Measurements from ENCODE around the gene TTYH3. TPM values are rescaled to one million over a fixed set of nuclear protein-coding genes. Genes with fewer than 3 reads are reported as not detected.
A peak's percentile ranks its signal among the peaks of the same experiment; 100 is the strongest.

Gene TTYH3
- total and polyA plus RNA-seq, 5 donors: 8.1 to 25.0 (median 15.4) TPM

GRCh38 chr7:2621061-2621828, 10.5 kb upstream of the TTYH3 start:
- peak; percentile 62 to 73 for ATAC-seq

GRCh38 chr7:2621948-2622640, 9.7 kb upstream of the TTYH3 start:
- WGBS: 37% methylated on average over 12 of the region's 12 CpGs
- Histone ChIP-seq H3K27me3 (ENCODE audit: control insufficient read depth, insufficient read depth) (no peaks in the 10 kb centered on the region), H3K27ac (ENCODE audit: low read length) (no peak overlapping the region), H3K9me3 (ENCODE audit: control insufficient read depth, low read length) (no peaks in the 10 kb centered on the region), H3K4me1 (ENCODE audit: control insufficient read depth, insufficient read depth, low read length) (peaks cover 3% of the 10 kb centered on the region), H3K4me3 (ENCODE audit: low read length) (no peak overlapping the region)
- no peak for ATAC-seq
- peak; percentile 44 to 86 (median 79) for DNase-seq
- intact Hi-C loops (cut with DNase I): no loop called here

More at GRCh38 chr7:2621061-2621828, 10.5 kb upstream of the TTYH3 start:
- intact Hi-C loops (cut with DNase I): no loop called here
- Histone ChIP-seq H3K4me3 (ENCODE audit: low read length) (no peak overlapping the region), H3K27ac (ENCODE audit: low read length) (no peak overlapping the region), H3K27me3 (ENCODE audit: control insufficient read depth, insufficient read depth) (no peaks in the 10 kb centered on the region), H3K9me3 (ENCODE audit: control insufficient read depth, low read length) (no peaks in the 10 kb centered on the region), H3K4me1 (ENCODE audit: control insufficient read depth, insufficient read depth, low read length) (peaks cover 3% of the 10 kb centered on the region)
- WGBS: 34% methylated on average over 23 of the region's 23 CpGs
- peak; percentile 68 to 91 (median 90) for DNase-seq

GRCh38 chr7:2622869-2623697, 8.7 kb upstream of the TTYH3 start:
- intact Hi-C loops (cut with DNase I): no loop called here
- no peak overlapping the region for H3K4me3 ChIP-seq (ENCODE audit: low read length)
- WGBS: 66% methylated on average over 19 of the region's 19 CpGs
- DNase-seq (peak in 2 of 3 donors; percentile 72), ATAC-seq (peak; percentile 35 to 43)
- no peaks in the 10 kb centered on the region for H3K9me3 ChIP-seq (ENCODE audit: control insufficient read depth, low read length)
- H3K27ac ChIP-seq (ENCODE audit: low read length): no peak overlapping the region
- H3K27me3 ChIP-seq (ENCODE audit: control insufficient read depth, insufficient read depth): no peaks in the 10 kb centered on the region
- peaks cover 3% of the 10 kb centered on the region for H3K4me1 ChIP-seq (ENCODE audit: control insufficient read depth, insufficient read depth, low read length)

- H3K27ac ChIP-seq (ENCODE audit: low read length): no peak overlapping the region
- no peak overlapping the region for H3K4me3 ChIP-seq (ENCODE audit: low read length)
- 92% methylated on average over 10 of the region's 10 CpGs for WGBS
- intact Hi-C loops (cut with DNase I): no loop called here
- H3K9me3 ChIP-seq (ENCODE audit: control insufficient read depth, low read length): no peaks in the 10 kb centered on the region
- peak in 1 of 2 donors; percentile 2 for ATAC-seq
- peaks cover 3% of the 10 kb centered on the region for H3K4me1 ChIP-seq (ENCODE audit: control insufficient read depth, insufficient read depth, low read length)
- DNase-seq: peak in 1 of 3 donors; percentile 40
- no peaks in the 10 kb centered on the region for H3K27me3 ChIP-seq (ENCODE audit: control insufficient read depth, insufficient read depth)
Measured at GRCh38 chr7:2623698-2624014, 8.1 kb upstream of the TTYH3 start.

- Histone ChIP-seq H3K9me3 (ENCODE audit: control insufficient read depth, low read length) (no peaks in the 10 kb centered on the region), H3K27me3 (ENCODE audit: control insufficient read depth, insufficient read depth) (no peaks in the 10 kb centered on the region), H3K4me1 (ENCODE audit: control insufficient read depth, insufficient read depth, low read length) (peaks cover 3% of the 10 kb centered on the region), H3K4me3 (ENCODE audit: low read length) (no peak overlapping the region), H3K27ac (ENCODE audit: low read length) (no peak overlapping the region)
- ATAC-seq: no peak
- peak in 1 of 3 donors; percentile 60 for DNase-seq
- 73% methylated on average over 18 of the region's 18 CpGs for WGBS
- intact Hi-C loops (cut with DNase I): no loop called here
Measured at GRCh38 chr7:2624293-2624886, 7.4 kb upstream of the TTYH3 start.

- H3K27ac ChIP-seq (ENCODE audit: low read length): peak overlapping the region; percentile 45
- H3K9me3 ChIP-seq (ENCODE audit: control insufficient read depth, low read length): no peaks in the 10 kb centered on the region
- peak; percentile 60 to 85 (median 77) for DNase-seq
- intact Hi-C loops (cut with DNase I): no loop called here
- peaks cover 5% of the 10 kb centered on the region for H3K4me1 ChIP-seq (ENCODE audit: control insufficient read depth, insufficient read depth, low read length)
- no peaks in the 10 kb centered on the region for H3K27me3 ChIP-seq (ENCODE audit: control insufficient read depth, insufficient read depth)
- H3K4me3 ChIP-seq (ENCODE audit: low read length): no peak overlapping the region
- 46% methylated on average over 20 of the region's 20 CpGs for WGBS
- ATAC-seq: peak; percentile 26 to 65
Measured at GRCh38 chr7:2626498-2627117, 5.2 kb upstream of the TTYH3 start.

GRCh38 chr7:2627258-2628129, 4.3 kb upstream of the TTYH3 start:
- H3K4me1 ChIP-seq (ENCODE audit: control insufficient read depth, insufficient read depth, low read length): peaks cover 2% of the 10 kb centered on the region
- DNase-seq (no peak), ATAC-seq (no peak)
- H3K9me3 ChIP-seq (ENCODE audit: control insufficient read depth, low read length): no peaks in the 10 kb centered on the region
- intact Hi-C loops (cut with DNase I): no loop called here
- no peak overlapping the region for H3K4me3 ChIP-seq (ENCODE audit: low read length)
- WGBS: 84% methylated on average over 9 of the region's 9 CpGs
- peak overlapping the region; percentile 45 for H3K27ac ChIP-seq (ENCODE audit: low read length)
- no peaks in the 10 kb centered on the region for H3K27me3 ChIP-seq (ENCODE audit: control insufficient read depth, insufficient read depth)

GRCh38 chr7:2628130-2628482, 3.7 kb upstream of the TTYH3 start:
- no peak overlapping the region for H3K27ac ChIP-seq (ENCODE audit: low read length)
- DNase-seq (no peak), ATAC-seq (no peak)
- intact Hi-C loops (cut with DNase I): no loop called here
- no peaks in the 10 kb centered on the region for H3K9me3 ChIP-seq (ENCODE audit: control insufficient read depth, low read length)
- H3K4me1 ChIP-seq (ENCODE audit: control insufficient read depth, insufficient read depth, low read length): peaks cover 2% of the 10 kb centered on the region
- no peaks in the 10 kb centered on the region for H3K27me3 ChIP-seq (ENCODE audit: control insufficient read depth, insufficient read depth)
- WGBS: 81% methylated on average over 12 of the region's 12 CpGs
- H3K4me3 ChIP-seq (ENCODE audit: low read length): no peak overlapping the region

- WGBS: 88% methylated on average over 7 of the region's 7 CpGs
- Histone ChIP-seq H3K27me3 (ENCODE audit: control insufficient read depth, insufficient read depth) (no peaks in the 10 kb centered on the region), H3K4me3 (ENCODE audit: low read length) (no peak overlapping the region), H3K27ac (ENCODE audit: low read length) (no peak overlapping the region), H3K4me1 (ENCODE audit: control insufficient read depth, insufficient read depth, low read length) (peaks cover 6% of the 10 kb centered on the region), H3K9me3 (ENCODE audit: control insufficient read depth, low read length) (no peaks in the 10 kb centered on the region)
- no peak for DNase-seq
- no peak for ATAC-seq
- intact Hi-C loops (cut with DNase I): no loop called here
Measured at GRCh38 chr7:2628891-2629290, 2.9 kb upstream of the TTYH3 start.
